ENCODE results near the gene TPMT. TPM values are rescaled to one million over a fixed set of nuclear protein-coding genes. Genes with fewer than 3 reads are reported as not detected.

TPMT gene
- total RNA-seq, 1 donor from 2014 or later, result 2.7 TPM

DNA sequence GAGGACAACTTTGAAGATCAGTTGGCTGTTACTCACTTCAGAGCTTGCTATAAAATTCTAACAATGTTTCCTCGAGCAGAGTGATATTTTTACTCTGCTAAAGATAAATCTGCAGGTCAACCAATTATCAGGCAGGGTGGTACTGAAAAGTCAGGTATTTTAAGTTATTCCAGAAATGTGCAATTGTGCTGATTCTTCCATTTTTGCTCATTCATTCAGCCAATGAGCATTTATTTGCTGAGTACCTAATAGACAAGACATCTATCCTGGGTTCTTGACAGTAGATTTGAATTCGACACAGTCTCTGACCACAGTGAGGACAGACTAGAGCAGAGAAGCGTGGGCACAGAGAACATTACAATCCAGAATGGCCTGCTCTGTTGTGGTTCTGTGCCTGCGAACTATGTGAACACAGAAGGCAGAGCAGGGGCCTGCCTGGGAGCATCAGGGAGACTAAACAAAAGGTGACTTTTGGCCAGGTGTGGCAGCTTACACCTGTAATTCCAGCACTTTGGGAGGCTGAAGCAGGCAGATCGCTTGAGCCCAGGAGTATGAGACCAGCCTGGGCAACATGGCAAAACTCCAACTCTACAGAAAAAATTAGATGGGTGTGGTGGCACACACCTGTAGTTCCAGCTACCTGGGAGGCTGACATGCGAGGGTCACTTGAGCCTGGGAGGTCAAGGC is 14.8 kb downstream of the TPMT start:
- Mint-ChIP-seq H3K9me3 (no peaks in the 10 kb centered on the region), H3K27me3 (no peaks in the 10 kb centered on the region), H3K4me3 (no peak overlapping the region), H3K4me1 (no peaks in the 10 kb centered on the region), H3K27ac (no peak overlapping the region), H3K36me3 (ENCODE audit: low read depth) (peaks cover 41% of the 10 kb centered on the region)
- ChIA-PET CTCF (no interaction called here), POLR2A (no interaction called here)
- TF ChIP-seq, protein P1, sequence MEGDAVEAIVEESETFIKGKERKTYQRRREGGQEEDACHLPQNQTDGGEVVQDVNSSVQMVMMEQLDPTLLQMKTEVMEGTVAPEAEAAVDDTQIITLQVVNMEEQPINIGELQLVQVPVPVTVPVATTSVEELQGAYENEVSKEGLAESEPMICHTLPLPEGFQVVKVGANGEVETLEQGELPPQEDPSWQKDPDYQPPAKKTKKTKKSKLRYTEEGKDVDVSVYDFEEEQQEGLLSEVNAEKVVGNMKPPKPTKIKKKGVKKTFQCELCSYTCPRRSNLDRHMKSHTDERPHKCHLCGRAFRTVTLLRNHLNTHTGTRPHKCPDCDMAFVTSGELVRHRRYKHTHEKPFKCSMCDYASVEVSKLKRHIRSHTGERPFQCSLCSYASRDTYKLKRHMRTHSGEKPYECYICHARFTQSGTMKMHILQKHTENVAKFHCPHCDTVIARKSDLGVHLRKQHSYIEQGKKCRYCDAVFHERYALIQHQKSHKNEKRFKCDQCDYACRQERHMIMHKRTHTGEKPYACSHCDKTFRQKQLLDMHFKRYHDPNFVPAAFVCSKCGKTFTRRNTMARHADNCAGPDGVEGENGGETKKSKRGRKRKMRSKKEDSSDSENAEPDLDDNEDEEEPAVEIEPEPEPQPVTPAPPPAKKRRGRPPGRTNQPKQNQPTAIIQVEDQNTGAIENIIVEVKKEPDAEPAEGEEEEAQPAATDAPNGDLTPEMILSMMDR (IDR thresholded peaks at IDR 0.05), result no peak
- DNase-seq (no peak), ATAC-seq (ENCODE audit: low read depth) (no peak)
- intact Hi-C loops (cut with micrococcal nuclease), result no loop called here

DNA sequence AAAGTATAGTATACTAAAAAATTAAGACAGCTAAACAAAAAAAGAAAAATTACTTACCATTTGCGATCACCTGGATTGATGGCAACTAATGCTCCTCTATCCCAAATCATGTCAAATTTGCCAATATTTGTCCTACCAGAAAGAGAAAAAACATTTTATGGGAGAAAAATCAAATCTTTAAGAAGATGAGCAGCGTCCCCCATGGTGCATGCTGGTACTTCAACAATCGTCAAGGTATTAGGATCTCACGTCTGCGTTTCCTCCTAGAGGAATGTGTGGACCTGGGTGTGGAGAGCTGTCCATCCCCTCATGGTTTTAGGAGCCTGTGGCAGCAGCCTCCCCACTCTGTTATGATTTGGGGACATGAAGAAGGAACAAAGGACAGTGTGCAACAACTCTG is 16.0 kb downstream of the TPMT start:
- Mint-ChIP-seq H3K4me1 (no peaks in the 10 kb centered on the region), H3K9me3 (no peaks in the 10 kb centered on the region), H3K27ac (no peak overlapping the region), H3K27me3 (no peaks in the 10 kb centered on the region), H3K36me3 (ENCODE audit: low read depth) (peaks cover 41% of the 10 kb centered on the region), H3K4me3 (no peak overlapping the region)
- ChIA-PET POLR2A (no interaction called here), CTCF (interaction anchor here (0.6 kb wide), 1 partner anchor 16 kb away, joined by 3 read pairs; the partner anchor contains the start of gene NHLRC1)
- intact Hi-C loops (cut with micrococcal nuclease), result no loop called here
- no peak for ATAC-seq (ENCODE audit: low read depth)
- TF ChIP-seq, protein P1 (IDR thresholded peaks at IDR 0.05), result no peak
- no peak for DNase-seq

DNA sequence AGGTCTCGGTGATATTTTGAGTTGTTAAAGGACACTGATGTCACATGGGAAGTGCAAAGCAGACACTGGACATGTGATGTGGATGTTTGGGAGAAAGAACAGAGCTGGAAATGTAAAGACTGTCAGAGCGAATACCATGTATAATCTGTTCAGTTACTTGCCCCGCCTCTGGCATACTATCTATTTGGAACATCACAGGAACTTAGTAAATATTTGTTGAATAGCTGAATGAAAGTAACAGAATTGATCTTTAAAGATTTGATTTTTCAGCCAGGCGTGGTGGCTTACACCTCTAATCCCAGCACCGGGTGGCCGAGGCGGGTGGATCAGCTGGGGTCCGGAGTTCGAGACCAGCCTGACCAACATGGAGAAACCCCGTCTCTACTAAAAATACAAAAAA is 18.6 kb downstream of the TPMT start:
- DNase-seq, result no peak
- H3K4me3 Mint-ChIP-seq, result no peak overlapping the region
- ChIA-PET POLR2A (no interaction called here), CTCF (interaction anchor here (0.9 kb wide), 1 partner anchor 14 kb away, joined by 3 read pairs; the partner anchor contains the start of gene NHLRC1)
- no peaks in the 10 kb centered on the region for H3K9me3 Mint-ChIP-seq
- TF ChIP-seq, protein P1 (IDR thresholded peaks at IDR 0.05), result no peak
- no peak for ATAC-seq (ENCODE audit: low read depth)
- H3K4me1 Mint-ChIP-seq, result no peaks in the 10 kb centered on the region
- H3K27ac Mint-ChIP-seq, result no peak overlapping the region
- H3K27me3 Mint-ChIP-seq, result no peaks in the 10 kb centered on the region
- H3K36me3 Mint-ChIP-seq (ENCODE audit: low read depth), result peaks cover 33% of the 10 kb centered on the region
- intact Hi-C loops (cut with micrococcal nuclease), result no loop called here

DNA sequence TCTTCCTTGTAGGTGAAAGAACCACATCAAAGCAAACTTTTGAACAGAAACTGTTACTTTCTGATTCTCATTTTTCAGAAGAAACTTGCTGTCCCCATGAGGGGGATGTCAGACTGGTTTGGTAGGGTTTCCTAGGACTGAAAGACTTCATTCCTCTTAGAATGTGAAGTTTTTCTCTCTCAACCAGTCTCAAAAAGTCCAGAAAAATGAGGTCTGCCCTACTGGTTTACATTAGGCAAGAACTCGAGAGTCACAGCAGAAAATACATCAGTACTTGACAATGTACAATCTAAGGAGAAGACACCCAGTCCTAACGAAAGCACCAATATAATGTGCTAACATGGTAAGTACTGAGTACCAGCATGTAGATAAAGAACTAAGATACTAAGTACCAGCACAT is 19.7 kb downstream of the TPMT start:
- Mint-ChIP-seq H3K36me3 (ENCODE audit: low read depth) (peaks cover 29% of the 10 kb centered on the region), H3K4me3 (no peak overlapping the region), H3K27me3 (no peaks in the 10 kb centered on the region), H3K27ac (no peak overlapping the region), H3K9me3 (no peaks in the 10 kb centered on the region), H3K4me1 (no peaks in the 10 kb centered on the region)
- intact Hi-C loops (cut with micrococcal nuclease), result no loop called here
- POLR2A ChIA-PET, result no interaction called here
- CTCF ChIA-PET, result no interaction called here
- ATAC-seq (ENCODE audit: low read depth) (no peak), DNase-seq (no peak)
- TF ChIP-seq, protein P1 (IDR thresholded peaks at IDR 0.05), result no peak

DNA sequence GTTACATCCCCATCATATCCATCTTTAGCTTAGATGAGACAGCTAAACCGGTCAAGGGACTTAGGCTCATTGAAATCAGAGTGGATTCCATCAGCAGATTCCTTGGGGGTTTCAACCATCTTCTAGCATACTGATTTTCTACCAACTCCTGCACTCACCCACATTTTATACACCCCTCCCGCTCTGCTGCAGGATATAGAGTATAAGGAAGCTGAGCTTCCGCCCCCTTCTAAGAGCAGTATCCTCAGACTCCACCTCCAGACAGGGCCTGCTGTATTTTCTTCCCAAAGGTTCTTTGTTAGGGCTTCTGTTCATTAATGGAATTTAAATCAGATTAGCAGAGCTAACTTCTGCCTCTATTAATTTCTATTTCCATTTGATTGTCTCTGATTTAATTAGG is 22.5 kb downstream of the TPMT start:
- no peak overlapping the region for H3K4me3 Mint-ChIP-seq
- TF ChIP-seq, protein P1 (IDR thresholded peaks at IDR 0.05), result no peak
- H3K36me3 Mint-ChIP-seq (ENCODE audit: low read depth), result peaks cover 22% of the 10 kb centered on the region
- no peaks in the 10 kb centered on the region for H3K4me1 Mint-ChIP-seq
- H3K27me3 Mint-ChIP-seq, result no peaks in the 10 kb centered on the region
- ChIA-PET POLR2A (interaction anchor here (1.5 kb wide), 1 partner anchor 24 kb away, joined by 3 read pairs; no protein-coding TSS in a partner anchor), CTCF (no interaction called here)
- ATAC-seq (ENCODE audit: low read depth), result no peak
- DNase-seq, result no peak
- no peak overlapping the region for H3K27ac Mint-ChIP-seq
- intact Hi-C loops (cut with micrococcal nuclease), result no loop called here
- no peaks in the 10 kb centered on the region for H3K9me3 Mint-ChIP-seq

Data from activated B cell treated with CpG ODN at 0.5 μM for 24 hours (primary cell).